Measurements from ENCODE around the gene GFPT1. TPM values are rescaled to one million over a fixed set of nuclear protein-coding genes. Genes with fewer than 3 reads are reported as not detected.

GFPT1 gene
- total RNA-seq, 2 donors from 2014 or later = 218 to 289 TPM

GRCh38 chr2:69383176-69383812, 3.7 kb downstream of the GFPT1 start:
- H3K27ac ChIP-seq = peak overlapping the region; percentile 75
- peaks cover 9% of the 10 kb centered on the region for H3K4me1 ChIP-seq
- no peaks in the 10 kb centered on the region for H3K36me3 ChIP-seq
- DNase-seq = no peak
- H3K4me3 ChIP-seq = no peak overlapping the region
- H3K27me3 ChIP-seq = no peaks in the 10 kb centered on the region
- peak overlapping the region in 1 of 2 donors; percentile 63 for H3K9ac ChIP-seq (ENCODE audit: low read depth in 2 of 2, low read length in 2 of 2)
- TF ChIP-seq CTCF (IDR thresholded peaks at IDR 0.05) = no peak
- H3K9me3 ChIP-seq = no peaks in the 10 kb centered on the region
- intact Hi-C loops (cut with DNase I) = no loop called here

- Histone ChIP-seq H3K27ac (peak overlapping the region; percentile 75), H3K9me3 (no peaks in the 10 kb centered on the region), H3K4me3 (no peak overlapping the region), H3K27me3 (no peaks in the 10 kb centered on the region), H3K9ac (ENCODE audit: low read depth in 2 of 2, low read length in 2 of 2) (peak overlapping the region in 1 of 2 donors; percentile 63), H3K36me3 (no peaks in the 10 kb centered on the region), H3K4me1 (peaks cover 6% of the 10 kb centered on the region)
- intact Hi-C loops (cut with DNase I) = no loop called here
- no peak for TF ChIP-seq CTCF (IDR thresholded peaks at IDR 0.05)
- peak; percentile 35 for DNase-seq
Observed at GRCh38 chr2:69382547-69382946, 4.5 kb downstream of the GFPT1 start.

GRCh38 chr2:69381337-69381737, 5.7 kb downstream of the GFPT1 start:
- H3K4me1 ChIP-seq = peaks cover 6% of the 10 kb centered on the region
- peak overlapping the region; percentile 75 for H3K27ac ChIP-seq

GRCh38 chr2:69380072-69380917, 6.7 kb downstream of the GFPT1 start:
- intact Hi-C loops (cut with DNase I) = no loop called here
- peaks cover 6% of the 10 kb centered on the region for H3K4me1 ChIP-seq
- no peak for DNase-seq
- no peaks in the 10 kb centered on the region for H3K9me3 ChIP-seq
- H3K36me3 ChIP-seq = no peaks in the 10 kb centered on the region
- no peak overlapping the region for H3K4me3 ChIP-seq
- no peak overlapping the region for H3K9ac ChIP-seq (ENCODE audit: low read depth in 2 of 2, low read length in 2 of 2)
- H3K27me3 ChIP-seq = no peaks in the 10 kb centered on the region
- peak overlapping the region; percentile 75 for H3K27ac ChIP-seq
- TF ChIP-seq CTCF (IDR thresholded peaks at IDR 0.05) = no peak

More at GRCh38 chr2:69381337-69381737, 5.7 kb downstream of the GFPT1 start:
- H3K36me3 ChIP-seq = no peaks in the 10 kb centered on the region
- H3K9me3 ChIP-seq = no peaks in the 10 kb centered on the region
- no peak for TF ChIP-seq CTCF (IDR thresholded peaks at IDR 0.05)
- H3K9ac ChIP-seq (ENCODE audit: low read depth in 2 of 2, low read length in 2 of 2) = no peak overlapping the region
- DNase-seq = no peak
- intact Hi-C loops (cut with DNase I) = no loop called here
- no peak overlapping the region for H3K4me3 ChIP-seq
- H3K27me3 ChIP-seq = no peaks in the 10 kb centered on the region

GRCh38 chr2:69376403-69376802, 10.6 kb downstream of the GFPT1 start:
- no peaks in the 10 kb centered on the region for H3K4me1 ChIP-seq

More at GRCh38 chr2:69376403-69376802, 10.6 kb downstream of the GFPT1 start:
- no peak overlapping the region for H3K4me3 ChIP-seq
- DNase-seq = no peak
- no peak overlapping the region for H3K9ac ChIP-seq (ENCODE audit: low read depth in 2 of 2, low read length in 2 of 2)
- peaks cover 11% of the 10 kb centered on the region for H3K36me3 ChIP-seq
- H3K27ac ChIP-seq = no peak overlapping the region
- TF ChIP-seq CTCF (IDR thresholded peaks at IDR 0.05) = no peak
- H3K27me3 ChIP-seq = no peaks in the 10 kb centered on the region
- intact Hi-C loops (cut with DNase I) = no loop called here
- no peaks in the 10 kb centered on the region for H3K9me3 ChIP-seq
